Mucosa of descending colon (tissue), 3 donors: ENCODE results near the gene CDC16. TPM values are rescaled to one million over a fixed set of nuclear protein-coding genes. Genes with fewer than 3 reads are reported as not detected.

Source experiments
- ATAC-seq: fragments of 200-7000 bp; cut with Tn5 transposase; one replicate; pipeline ENCODE4 v1.9.1; 2020; ENCODE audit warnings: mild to moderate bottlenecking, moderate library complexity
- DNase-seq, 3 donors: peaks; one replicate each; pipeline ENCODE4 v3.0.0-alpha.2; 2020
- H3K36me3 ChIP-seq: fragments of 200-600 bp; one replicate; pipeline ENCODE4 v1.8.0; 2021; ENCODE audit warnings: low read depth, mild to moderate bottlenecking
- H3K4me1 ChIP-seq: fragments of 200-600 bp; one replicate; pipeline ENCODE4 v1.8.0; 2021; ENCODE audit warnings: low read depth, mild to moderate bottlenecking
- H3K4me3 ChIP-seq: fragments of 200-600 bp; one replicate; pipeline ENCODE4 v1.8.0; 2021; ENCODE audit warnings: mild to moderate bottlenecking
- H3K9me3 ChIP-seq: fragments of 200-600 bp; one replicate; pipeline ENCODE4 v1.8.0; 2021; ENCODE audit warnings: mild to moderate bottlenecking
- CTCF ChIP-seq: fragments of 200-600 bp; IDR thresholded peaks from one replicate; pipeline ENCODE4 v1.8.0; 2022; ENCODE audit warnings: antibody characterized with exemption, mild to moderate bottlenecking
- intact Hi-C, 2 donors: fragments of 100-400 bp; cut with DNase I in 1 of 2; cut with micrococcal nuclease in 1 of 2; formaldehyde crosslinking; loops; one replicate each; pipeline versions ENCODE4 v1.11.0 to v1.11.1; 2022; cut with DNase I, micrococcal nuclease
- total RNA-seq, 3 donors: library from RNA; stranded (reverse); fragmentation: NEBNext Ultra II Directional in 2 of 3; extraction: Animal tissue kit (Norgen Biotek cat#: 25700) in 2 of 3; gene quantifications; one replicate each; pipeline versions ENCODE4 v1.2.1 to v1.2.4, GENCODE V29; 2021 to 2023
- donor health status: DM: no; HTN: no; CAD: no; lungs with moderate emphysema.
- donor health status: DM: no; HTN: no; CAD: no.
- donor health status: DM: no; HTN: yes; CAD: no.

The CDC16 gene
- total RNA-seq, 3 donors from 2014 or later = 43.8 to 53.3 (median 50.3) TPM

GRCh38 chr13:114211446-114212157 lies 23.1 kb upstream of the CDC16 start:
- intact Hi-C loops = no loop called here
- H3K36me3 ChIP-seq = no peaks in the 10 kb centered on the region
- H3K9me3 ChIP-seq = no peaks in the 10 kb centered on the region
- TF ChIP-seq CTCF = no peak
- H3K4me3 ChIP-seq = no peak overlapping the region
- ATAC-seq = no peak
- no peaks in the 10 kb centered on the region for H3K4me1 ChIP-seq
- no peak for DNase-seq

- no peak for TF ChIP-seq CTCF
- no peak for DNase-seq
- H3K9me3 ChIP-seq = no peaks in the 10 kb centered on the region
- intact Hi-C loops = no loop called here
- H3K4me1 ChIP-seq = no peaks in the 10 kb centered on the region
- no peak for ATAC-seq
- H3K36me3 ChIP-seq = no peaks in the 10 kb centered on the region
- H3K4me3 ChIP-seq = no peak overlapping the region
Observed at GRCh38 chr13:114212158-114212495, 22.6 kb upstream of the CDC16 start.

GRCh38 chr13:114213980-114214379 lies 20.7 kb upstream of the CDC16 start:
- no peak for TF ChIP-seq CTCF
- intact Hi-C loops = no loop called here
- no peaks in the 10 kb centered on the region for H3K4me1 ChIP-seq

GRCh38 chr13:114219392-114219791 lies 15.3 kb upstream of the CDC16 start:
- H3K4me3 ChIP-seq = no peak overlapping the region
- ATAC-seq (no peak), DNase-seq (no peak)
- H3K36me3 ChIP-seq = no peaks in the 10 kb centered on the region
- intact Hi-C loops = no loop called here
- H3K9me3 ChIP-seq = no peaks in the 10 kb centered on the region
- no peaks in the 10 kb centered on the region for H3K4me1 ChIP-seq
- no peak for TF ChIP-seq CTCF

More at GRCh38 chr13:114213980-114214379, 20.7 kb upstream of the CDC16 start:
- no peak for ATAC-seq
- Histone ChIP-seq H3K9me3 (no peaks in the 10 kb centered on the region), H3K36me3 (no peaks in the 10 kb centered on the region), H3K4me3 (no peak overlapping the region)
- no peak for DNase-seq

- no peak for TF ChIP-seq CTCF
- no peaks in the 10 kb centered on the region for H3K36me3 ChIP-seq
- no peak overlapping the region for H3K4me3 ChIP-seq
- DNase-seq (no peak), ATAC-seq (no peak)
- no peaks in the 10 kb centered on the region for H3K9me3 ChIP-seq
- H3K4me1 ChIP-seq = no peaks in the 10 kb centered on the region
- intact Hi-C loops = no loop called here
Observed at GRCh38 chr13:114222461-114222968, 12.2 kb upstream of the CDC16 start.

- no peak for DNase-seq
- intact Hi-C loops = no loop called here
- Histone ChIP-seq H3K4me1 (no peaks in the 10 kb centered on the region), H3K36me3 (no peaks in the 10 kb centered on the region), H3K4me3 (no peak overlapping the region), H3K9me3 (no peaks in the 10 kb centered on the region)
- no peak for ATAC-seq
- TF ChIP-seq CTCF = no peak
Observed at GRCh38 chr13:114224201-114224600, 10.5 kb upstream of the CDC16 start.
